NB4 (cell line): ENCODE results near the gene MFSD2B.
"Not testable (repeated sequence)": the region's sequence is repeated elsewhere in the genome, so short reads cannot be mapped to it uniquely, and the experiment has no call there.

Experiments
- DNase-seq: peaks from one replicate; pipeline ENCODE4 v3.0.0; 2010; ENCODE audit warnings: low read depth
- H3K4me3 ChIP-seq: one replicate; pipeline ENCODE4 v1.5.1; 2011; ENCODE audit warnings: mild to moderate bottlenecking, low read depth, low read length, moderate library complexity
- MYC ChIP-seq: IDR thresholded peaks from 2 replicates; pipeline ENCODE4 v1.6.1; 2011; ENCODE audit warnings: low read depth, low read length
- POLR2A ChIP-seq: IDR thresholded peaks from 2 replicates; pipeline ENCODE4 v1.6.1; 2011; ENCODE audit warnings: mild to moderate bottlenecking; ENCODE audit not compliant: insufficient read length; ENCODE audit errors: extremely low read depth
- TF ChIP-seq, protein P1 (sequence below): IDR thresholded peaks from one replicate; pipeline ENCODE4 v1.5.1; 2012; ENCODE audit warnings: low read depth, low read length
- TF ChIP-seq, protein P2 (sequence below): IDR thresholded peaks from 2 replicates; pipeline ENCODE4 v1.6.1; 2011; ENCODE audit warnings: low read depth, low read length

MFSD2B gene

DNA sequence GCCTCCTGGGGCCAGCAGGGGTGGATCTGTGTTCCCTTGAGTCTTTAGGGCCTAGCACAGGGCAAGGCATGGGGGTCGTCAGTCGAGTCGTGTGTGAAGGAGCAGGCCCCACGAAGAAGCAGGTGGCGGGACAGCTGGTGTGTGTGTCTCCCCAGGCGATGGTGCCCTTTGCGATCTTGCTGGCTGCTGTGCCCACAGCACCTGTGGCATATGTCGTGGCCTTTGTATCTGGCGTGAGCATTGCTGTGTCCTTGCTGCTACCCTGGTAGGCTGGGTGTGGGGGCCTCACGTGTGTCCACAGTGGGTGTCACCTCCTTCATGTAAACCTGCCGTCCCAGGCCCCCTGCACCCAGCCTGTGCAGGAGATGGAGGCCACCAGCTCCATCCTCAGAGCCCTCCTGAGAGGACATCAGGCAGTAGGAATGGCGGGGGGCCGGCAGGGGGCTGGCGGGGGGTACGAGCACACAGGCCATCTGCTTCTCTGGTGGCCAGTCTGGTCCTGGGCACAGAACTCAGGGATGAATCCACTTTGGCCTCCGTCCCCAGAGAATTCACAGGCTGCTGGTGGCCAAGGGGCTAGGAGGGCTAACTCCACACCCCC lies 13.2 kb downstream of the MFSD2B start:
- TF ChIP-seq POLR2A: no peak
- H3K4me3 ChIP-seq: no peak overlapping the region
- no peak for DNase-seq

DNA sequence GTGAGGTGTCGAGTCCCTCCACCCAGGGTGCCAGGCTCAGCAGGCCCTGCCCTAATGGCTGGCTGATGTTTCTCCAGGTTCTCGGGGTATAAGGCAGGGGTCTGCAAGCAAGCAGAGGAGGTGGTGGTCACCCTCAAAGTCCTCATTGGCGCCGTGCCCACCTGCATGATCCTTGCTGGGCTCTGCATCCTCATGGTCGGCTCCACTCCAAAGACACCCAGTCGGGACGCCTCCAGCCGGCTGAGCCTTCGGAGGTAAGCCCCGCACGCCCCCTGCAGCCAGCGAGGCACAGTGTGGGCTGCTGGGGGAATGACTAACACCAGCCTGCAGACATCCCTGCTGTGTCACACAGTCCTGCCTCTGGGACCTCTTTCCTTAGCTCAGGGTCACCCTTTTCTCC lies 14.1 kb downstream of the MFSD2B start:
- TF ChIP-seq, protein P1, sequence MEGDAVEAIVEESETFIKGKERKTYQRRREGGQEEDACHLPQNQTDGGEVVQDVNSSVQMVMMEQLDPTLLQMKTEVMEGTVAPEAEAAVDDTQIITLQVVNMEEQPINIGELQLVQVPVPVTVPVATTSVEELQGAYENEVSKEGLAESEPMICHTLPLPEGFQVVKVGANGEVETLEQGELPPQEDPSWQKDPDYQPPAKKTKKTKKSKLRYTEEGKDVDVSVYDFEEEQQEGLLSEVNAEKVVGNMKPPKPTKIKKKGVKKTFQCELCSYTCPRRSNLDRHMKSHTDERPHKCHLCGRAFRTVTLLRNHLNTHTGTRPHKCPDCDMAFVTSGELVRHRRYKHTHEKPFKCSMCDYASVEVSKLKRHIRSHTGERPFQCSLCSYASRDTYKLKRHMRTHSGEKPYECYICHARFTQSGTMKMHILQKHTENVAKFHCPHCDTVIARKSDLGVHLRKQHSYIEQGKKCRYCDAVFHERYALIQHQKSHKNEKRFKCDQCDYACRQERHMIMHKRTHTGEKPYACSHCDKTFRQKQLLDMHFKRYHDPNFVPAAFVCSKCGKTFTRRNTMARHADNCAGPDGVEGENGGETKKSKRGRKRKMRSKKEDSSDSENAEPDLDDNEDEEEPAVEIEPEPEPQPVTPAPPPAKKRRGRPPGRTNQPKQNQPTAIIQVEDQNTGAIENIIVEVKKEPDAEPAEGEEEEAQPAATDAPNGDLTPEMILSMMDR: peak; percentile 6
- no peak for TF ChIP-seq POLR2A
- no peak for DNase-seq

GRCh38 chr2:24024996-24025663 lies 15.2 kb downstream of the MFSD2B start:
- TF ChIP-seq POLR2A (no peak), MYC (no peak)
- TF ChIP-seq, protein P1: no peak
- TF ChIP-seq, protein P2, sequence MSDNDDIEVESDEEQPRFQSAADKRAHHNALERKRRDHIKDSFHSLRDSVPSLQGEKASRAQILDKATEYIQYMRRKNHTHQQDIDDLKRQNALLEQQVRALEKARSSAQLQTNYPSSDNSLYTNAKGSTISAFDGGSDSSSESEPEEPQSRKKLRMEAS: no peak
- H3K4me3 ChIP-seq: no peak overlapping the region
- no peak for DNase-seq

More for the DNA sequence above, 14.1 kb downstream of the MFSD2B start:
- H3K4me3 ChIP-seq: no peak overlapping the region

GRCh38 chr2:24026233-24026632 lies 16.3 kb downstream of the MFSD2B start:
- TF ChIP-seq, protein P1: no peak
- TF ChIP-seq, protein P2: no peak
- no peak for TF ChIP-seq MYC
- TF ChIP-seq POLR2A: no peak
- no peak overlapping the region for H3K4me3 ChIP-seq
- no peak for DNase-seq

DNA sequence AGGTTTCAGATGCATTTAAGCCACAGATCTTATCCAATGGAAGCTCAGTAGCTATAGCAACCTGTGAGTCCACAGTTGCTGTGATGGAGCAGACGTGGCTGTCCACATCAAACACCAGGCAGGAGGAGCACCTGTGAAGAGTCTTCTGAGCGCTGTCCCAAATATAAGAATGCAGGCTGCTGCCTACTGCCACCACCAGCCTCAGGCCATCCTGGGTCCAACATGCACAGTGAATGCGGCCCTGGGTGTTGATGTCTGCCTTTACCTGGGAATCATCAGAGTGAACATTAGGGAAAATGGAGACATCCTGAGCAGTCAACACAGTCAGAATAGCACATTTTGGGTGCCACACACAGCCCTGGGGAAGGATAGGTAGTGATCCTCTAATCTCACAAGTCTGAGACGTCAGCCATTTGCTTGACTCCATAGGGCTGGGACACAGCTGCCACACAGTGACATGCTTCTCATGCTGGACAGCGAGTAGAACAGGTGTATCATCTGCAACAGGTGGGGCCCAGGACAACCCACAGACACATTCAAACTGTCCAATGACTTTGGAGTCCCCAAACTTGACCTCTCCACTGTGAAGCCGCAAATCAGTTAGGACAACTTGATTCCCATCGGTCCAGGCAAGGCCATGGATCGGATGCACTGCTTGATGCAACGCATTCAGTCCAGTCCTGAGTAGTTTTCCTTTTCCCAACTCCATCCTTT lies 29.1 kb downstream of the MFSD2B start:
- no peak for DNase-seq
- TF ChIP-seq, protein P2: no peak
- TF ChIP-seq, protein P1: no peak
- TF ChIP-seq MYC: no peak
- TF ChIP-seq POLR2A: no peak
- H3K4me3 ChIP-seq: no peak overlapping the region

- no peak for DNase-seq
- TF ChIP-seq, protein P2: no peak
- TF ChIP-seq, protein P1: no peak
- TF ChIP-seq MYC: no peak
- no peak for TF ChIP-seq POLR2A
These were observed 30.6 kb downstream of the MFSD2B start for GRCh38 chr2:24040511-24040910.

GRCh38 chr2:24043133-24043532 lies 33.2 kb downstream of the MFSD2B start:
- not testable (repeated sequence) for H3K4me3 ChIP-seq, DNase-seq

More at GRCh38 chr2:24040511-24040910, 30.6 kb downstream of the MFSD2B start:
- H3K4me3 ChIP-seq: no peak overlapping the region
